ENCODE measurements around the gene EPHB4. TPM values are rescaled to one million over a fixed set of nuclear protein-coding genes. Genes with fewer than 3 reads are reported as not detected.
"Not testable (repeated sequence)": the region's sequence is repeated elsewhere in the genome, so short reads cannot be mapped to it uniquely, and the experiment has no call there.

Gene EPHB4
- total RNA-seq, 4 donors from 2014 or later = 29.1 to 55.0 (median 36.5) TPM

GRCh38 chr7:100822236-100823139, 4.8 kb downstream of the EPHB4 start:
- no peak overlapping the region for H3K4me3 ChIP-seq
- intact Hi-C loops (cut with DNase I) = no loop called here
- H3K27me3 ChIP-seq = peaks cover 0 to 14% (median 0%) of the 10 kb centered on the region in 4 donors
- no peak for TF ChIP-seq CTCF (IDR thresholded peaks at IDR 0.05)
- TF ChIP-seq POLR2A (IDR thresholded peaks at IDR 0.05) = no peak
- no peaks in the 10 kb centered on the region for H3K9me3 ChIP-seq
- no peak overlapping the region for H3K27ac ChIP-seq
- 90 to 94% methylated on average over 27 of the region's 43 CpGs for WGBS, 2 donors
- H3K4me1 ChIP-seq = peaks cover 13 to 33% (median 17%) of the 10 kb centered on the region in 3 donors
- peaks cover 29 to 69% (median 46%) of the 10 kb centered on the region in 3 donors for H3K36me3 ChIP-seq
- no peak for DNase-seq

GRCh38 chr7:100819586-100819985, 7.7 kb downstream of the EPHB4 start:
- intact Hi-C loops (cut with DNase I) = no loop called here
- no peak overlapping the region for H3K4me3 ChIP-seq
- WGBS, 2 donors = 90% methylated on average over 12 of the region's 23 CpGs; no CpG with 5 or more reads in 1 of the 2 donors
- H3K4me1 ChIP-seq = peaks cover 5 to 8% (median 8%) of the 10 kb centered on the region in 3 donors
- no peaks in the 10 kb centered on the region for H3K9me3 ChIP-seq
- no peak overlapping the region for H3K27ac ChIP-seq
- TF ChIP-seq POLR2A (IDR thresholded peaks at IDR 0.05) (no peak), CTCF (IDR thresholded peaks at IDR 0.05) (no peak)
- no peak for DNase-seq
- no peaks in the 10 kb centered on the region for H3K27me3 ChIP-seq
- H3K36me3 ChIP-seq = peaks cover 29 to 98% (median 59%) of the 10 kb centered on the region in 3 donors

GRCh38 chr7:100818825-100819224, 8.5 kb downstream of the EPHB4 start:
- H3K36me3 ChIP-seq = peaks cover 29 to 100% (median 59%) of the 10 kb centered on the region in 3 donors
- TF ChIP-seq CTCF (IDR thresholded peaks at IDR 0.05) (no peak), POLR2A (IDR thresholded peaks at IDR 0.05) (no peak)
- 80 to 83% methylated on average over 6 of the region's 6 CpGs for WGBS, 2 donors

GRCh38 chr7:100818366-100818765, 9.0 kb downstream of the EPHB4 start:
- TF ChIP-seq POLR2A (IDR thresholded peaks at IDR 0.05) (no peak), CTCF (IDR thresholded peaks at IDR 0.05) (no peak)
- WGBS, 2 donors = 93 to 95% methylated on average over 4 to 8 of the region's 9 CpGs
- H3K27me3 ChIP-seq = no peaks in the 10 kb centered on the region

More at GRCh38 chr7:100818825-100819224, 8.5 kb downstream of the EPHB4 start:
- H3K27me3 ChIP-seq = no peaks in the 10 kb centered on the region
- no peak overlapping the region for H3K27ac ChIP-seq
- H3K4me3 ChIP-seq = no peak overlapping the region
- no peaks in the 10 kb centered on the region for H3K9me3 ChIP-seq
- intact Hi-C loops (cut with DNase I) = no loop called here
- DNase-seq = no peak
- H3K4me1 ChIP-seq = peaks cover 0 to under 1% (median 0%) of the 10 kb centered on the region in 3 donors

GRCh38 chr7:100817097-100817496, 10.2 kb downstream of the EPHB4 start:
- no peaks in the 10 kb centered on the region for H3K4me1 ChIP-seq
- H3K36me3 ChIP-seq = peaks cover 24 to 100% (median 56%) of the 10 kb centered on the region in 3 donors
- no peak for TF ChIP-seq CTCF (IDR thresholded peaks at IDR 0.05)
- intact Hi-C loops (cut with DNase I) = no loop called here
- H3K9me3 ChIP-seq = no peaks in the 10 kb centered on the region
- no peak overlapping the region for H3K27ac ChIP-seq
- no peak for DNase-seq
- 88 to 91% methylated on average over 9 to 16 of the region's 19 CpGs for WGBS, 2 donors
- H3K4me3 ChIP-seq = no peak overlapping the region
- no peaks in the 10 kb centered on the region for H3K27me3 ChIP-seq

More at GRCh38 chr7:100818366-100818765, 9.0 kb downstream of the EPHB4 start:
- Histone ChIP-seq H3K27ac (no peak overlapping the region), H3K9me3 (no peaks in the 10 kb centered on the region), H3K4me1 (no peaks in the 10 kb centered on the region), H3K36me3 (peaks cover 24 to 100% (median 59%) of the 10 kb centered on the region in 3 donors), H3K4me3 (no peak overlapping the region)
- no peak for DNase-seq
- intact Hi-C loops (cut with DNase I) = no loop called here

GRCh38 chr7:100816515-100816914, 10.8 kb downstream of the EPHB4 start:
- DNase-seq; H3K27ac ChIP-seq; intact Hi-C loops (cut with DNase I); H3K27me3 ChIP-seq; H3K4me3 ChIP-seq; H3K4me1 ChIP-seq; H3K9me3 ChIP-seq: not testable (repeated sequence)
- peaks cover 21 to 100% (median 54%) of the 10 kb centered on the region in 3 donors for H3K36me3 ChIP-seq
- WGBS, 2 donors = 94 to 95% methylated on average over 7 to 8 of the region's 16 CpGs
